ENCODE measurements around the gene GABRD.

Gene GABRD

DNA sequence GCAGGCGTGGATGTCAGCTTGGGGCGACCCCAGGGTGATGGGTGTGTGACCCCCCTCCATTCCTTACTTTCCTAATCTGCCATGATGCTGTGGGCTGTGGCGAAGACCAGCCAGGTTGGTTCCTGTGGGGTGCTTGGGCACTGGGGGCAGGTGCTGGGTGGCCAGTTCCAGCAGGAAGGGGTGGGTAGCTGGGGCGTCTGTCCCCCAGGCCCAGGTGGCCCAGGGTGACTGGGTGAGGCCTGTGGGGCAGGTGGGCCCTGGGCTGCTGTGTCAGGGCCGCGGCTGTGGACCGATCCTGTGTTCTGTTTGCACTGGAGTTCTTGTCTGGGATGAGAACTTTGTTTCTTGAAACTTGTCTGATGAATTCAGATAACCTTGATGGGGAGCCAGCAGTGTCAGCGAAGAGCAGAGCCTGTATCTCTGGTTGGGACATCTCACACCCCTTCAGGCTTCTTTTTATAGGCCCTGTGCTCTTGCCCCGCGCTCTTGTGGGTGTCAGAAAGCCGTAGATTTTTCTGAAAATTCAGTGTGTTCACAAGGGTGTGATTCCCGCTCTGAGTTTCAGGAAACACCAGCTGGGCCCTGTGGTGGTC is 34.7 kb downstream of the GABRD start:
- DNase-seq (ENCODE audit: low spot score) = no peak

DNA sequence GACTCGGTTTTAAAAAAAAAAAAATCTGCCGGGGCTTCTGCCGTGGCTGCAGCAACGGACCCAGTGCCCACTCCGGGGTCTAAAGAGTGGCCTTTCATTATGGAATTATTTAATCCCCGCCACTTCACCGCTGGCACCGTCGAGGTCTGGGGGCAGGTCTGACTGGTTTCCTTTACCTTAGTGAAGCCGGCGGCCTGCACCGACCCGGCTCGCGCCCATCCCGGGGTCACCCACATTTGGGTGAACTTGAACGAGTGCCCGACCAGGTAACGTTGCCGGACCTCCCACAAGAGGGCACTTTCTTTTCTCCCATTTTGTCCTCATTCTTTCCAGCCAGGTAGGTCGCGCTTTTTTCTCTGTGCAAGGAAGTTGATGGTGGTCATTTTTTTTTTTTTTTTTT is 35.4 kb downstream of the GABRD start:
- DNase-seq (ENCODE audit: low spot score) = no peak

DNA sequence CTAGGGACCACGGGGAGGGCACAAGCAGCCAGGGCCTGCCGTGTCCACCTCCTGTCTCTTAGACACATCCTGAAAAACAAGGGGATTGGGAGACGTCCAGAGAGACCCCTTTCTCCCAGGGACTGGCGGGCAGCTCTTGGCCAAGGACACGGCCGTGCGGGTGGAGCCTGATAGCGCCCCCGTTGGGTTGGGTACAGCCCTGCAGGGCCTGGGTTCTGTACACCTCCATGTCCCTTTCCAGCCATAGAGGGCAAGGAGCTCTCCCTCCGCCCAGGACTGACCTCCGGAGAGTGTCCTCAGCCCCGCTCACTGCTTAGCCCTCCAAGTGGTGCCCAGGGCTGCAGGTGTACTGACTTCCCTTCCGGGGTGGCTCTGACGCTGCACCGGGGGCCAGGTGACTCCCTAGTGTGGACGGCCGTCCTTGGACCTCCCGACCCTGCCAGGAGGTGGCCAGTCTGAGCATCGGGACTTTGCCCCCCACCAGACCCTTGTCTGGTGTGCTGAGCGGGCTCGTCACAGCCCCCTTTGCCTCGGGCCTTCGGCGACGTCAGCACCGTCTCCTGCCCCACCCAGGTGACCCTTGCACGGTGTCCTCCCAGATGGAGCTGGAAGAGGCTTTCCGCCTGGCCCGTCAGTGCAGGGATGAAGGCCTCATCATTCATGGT is 36.9 kb downstream of the GABRD start:
- no peak for DNase-seq (ENCODE audit: low spot score)

DNA sequence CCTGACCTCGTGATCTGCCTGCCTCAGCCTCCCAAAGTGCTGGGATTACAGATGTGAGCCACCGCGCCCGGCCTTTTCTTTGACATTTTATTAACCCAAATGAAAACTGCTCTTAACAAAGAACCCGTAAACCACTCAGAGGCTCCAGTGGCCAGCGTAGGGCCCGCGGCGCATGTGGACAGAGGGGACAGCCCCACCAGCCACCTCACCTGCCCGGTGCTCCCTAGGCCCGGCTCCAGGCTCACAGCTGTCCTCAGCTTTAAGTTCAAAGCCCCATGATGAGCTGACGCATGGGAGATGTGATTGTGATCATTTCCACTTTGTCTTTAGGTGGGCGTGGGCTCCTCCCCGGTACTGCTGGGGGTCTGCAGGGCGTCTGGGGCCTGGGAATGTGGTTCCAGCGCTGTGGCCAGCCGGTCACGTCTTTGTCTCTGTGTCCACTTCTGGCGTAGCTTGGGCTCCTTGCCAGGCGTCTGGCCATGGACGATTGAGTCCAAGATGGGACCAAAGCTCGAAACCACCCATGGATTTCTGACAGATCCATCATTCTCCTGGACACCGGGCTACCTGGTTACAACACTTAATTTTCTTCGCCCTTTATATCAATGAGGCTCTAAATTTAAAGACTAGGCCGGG is 37.9 kb downstream of the GABRD start:
- DNase-seq (ENCODE audit: low spot score) = no peak

DNA sequence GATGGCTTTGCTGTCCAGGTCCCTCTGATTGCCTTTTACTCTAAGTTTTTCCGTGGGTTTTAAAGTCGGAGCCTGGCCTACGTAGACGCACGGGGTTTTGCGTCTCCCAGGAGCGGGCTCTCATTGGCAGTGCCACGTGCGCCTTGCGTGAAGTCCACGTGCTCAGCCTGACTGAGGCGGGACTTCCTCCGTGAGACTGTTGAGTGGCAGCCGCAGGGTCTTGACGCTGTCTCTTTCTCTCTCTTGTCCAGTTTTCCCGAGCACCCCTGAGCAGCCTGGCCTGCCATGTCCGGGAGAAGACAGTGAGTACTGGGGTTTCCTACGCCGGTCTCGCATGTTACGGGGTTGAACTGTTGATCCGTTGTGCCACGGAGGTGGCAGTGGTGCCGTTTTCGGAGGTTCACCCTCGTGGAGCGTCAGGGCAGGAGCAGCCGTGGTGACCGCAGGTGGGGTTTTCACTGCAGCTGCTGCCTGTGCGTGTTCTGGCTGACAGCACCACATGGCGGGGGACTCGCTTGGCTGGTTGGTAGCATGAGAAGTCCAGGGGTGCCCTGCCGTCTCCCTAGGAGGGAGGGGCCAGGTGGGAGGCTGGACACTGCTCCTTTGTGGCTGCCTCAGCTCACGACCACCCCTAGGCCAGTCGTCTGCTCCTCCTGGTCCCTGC is 40.3 kb downstream of the GABRD start:
- DNase-seq (ENCODE audit: low spot score) = no peak

DNA sequence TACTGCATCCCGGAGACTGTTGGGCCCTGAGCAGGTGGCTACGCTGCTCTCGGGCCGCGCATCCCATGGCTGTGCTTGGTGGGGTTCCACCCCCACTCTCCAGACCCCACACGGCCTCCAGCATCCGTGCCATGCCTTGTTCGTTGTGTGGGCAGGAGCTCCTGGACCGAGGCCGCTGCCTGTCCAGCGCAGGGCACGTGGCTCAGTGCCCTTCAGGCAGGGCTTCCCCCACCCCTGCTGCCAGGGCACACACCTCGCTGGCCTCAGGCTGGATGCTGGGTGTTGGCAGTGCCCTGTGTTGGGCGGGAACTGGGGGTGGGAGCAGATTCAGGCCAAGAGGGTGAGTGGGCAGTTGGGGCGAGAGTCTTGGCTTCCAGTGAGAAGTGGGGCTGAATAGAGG is 40.9 kb downstream of the GABRD start:
- no peak for DNase-seq (ENCODE audit: low spot score)

DNA sequence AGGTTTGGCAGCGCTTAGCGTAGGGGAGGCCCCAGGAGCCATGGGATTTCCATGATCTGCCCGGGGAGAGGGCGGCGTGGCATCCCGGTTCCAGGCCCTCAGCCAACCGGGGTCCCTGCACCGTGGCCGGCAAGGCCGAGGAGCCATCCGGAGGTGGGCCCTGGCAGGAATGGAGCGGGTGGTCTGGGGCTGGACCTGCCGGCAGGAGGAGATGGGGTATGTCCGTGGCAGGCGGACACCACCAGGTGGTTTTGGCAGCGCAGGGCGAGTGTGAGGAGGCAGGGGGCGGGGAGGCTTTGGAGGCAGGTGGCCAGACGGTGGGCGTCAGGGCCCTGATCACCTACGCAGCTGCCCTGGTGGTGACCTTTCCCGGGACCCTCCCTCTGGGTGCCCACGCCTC is 41.4 kb downstream of the GABRD start:
- DNase-seq (ENCODE audit: low spot score) = no peak

DNA sequence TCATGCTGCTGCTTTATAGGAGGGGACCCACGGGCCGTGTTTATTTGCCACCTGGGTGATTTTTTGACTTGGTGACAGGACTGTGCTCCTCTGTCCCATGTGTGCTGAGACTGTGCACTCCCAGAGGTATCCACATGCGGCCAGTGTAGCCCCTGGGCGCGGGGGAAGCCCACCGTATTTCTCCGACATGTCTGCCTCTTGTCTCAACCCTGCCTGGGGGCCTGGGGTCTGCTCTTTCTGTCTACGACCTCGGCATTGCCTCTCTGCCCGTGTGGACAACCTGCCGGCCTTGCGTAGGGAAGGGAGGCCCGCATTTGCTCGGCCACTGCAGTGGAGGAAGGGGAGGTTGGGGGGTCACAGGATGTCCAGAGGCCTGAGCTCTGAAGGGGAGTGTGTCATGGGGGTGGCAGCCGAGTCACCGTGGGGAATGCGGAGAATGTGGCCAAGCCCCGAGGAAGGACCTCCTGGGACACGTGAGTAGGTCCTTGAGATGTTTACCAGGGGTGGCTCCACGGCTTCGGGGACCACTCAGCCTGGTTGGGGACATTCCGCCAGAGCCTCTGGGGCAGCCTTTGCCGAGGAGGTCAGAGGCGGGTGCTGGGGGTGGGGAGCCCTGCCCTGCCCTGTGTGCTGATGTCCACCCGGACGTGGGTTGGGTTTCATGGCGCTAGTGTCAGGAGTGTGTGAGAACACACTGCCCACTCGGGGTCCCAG is 42.1 kb downstream of the GABRD start:
- no peak for DNase-seq (ENCODE audit: low spot score)

DNA sequence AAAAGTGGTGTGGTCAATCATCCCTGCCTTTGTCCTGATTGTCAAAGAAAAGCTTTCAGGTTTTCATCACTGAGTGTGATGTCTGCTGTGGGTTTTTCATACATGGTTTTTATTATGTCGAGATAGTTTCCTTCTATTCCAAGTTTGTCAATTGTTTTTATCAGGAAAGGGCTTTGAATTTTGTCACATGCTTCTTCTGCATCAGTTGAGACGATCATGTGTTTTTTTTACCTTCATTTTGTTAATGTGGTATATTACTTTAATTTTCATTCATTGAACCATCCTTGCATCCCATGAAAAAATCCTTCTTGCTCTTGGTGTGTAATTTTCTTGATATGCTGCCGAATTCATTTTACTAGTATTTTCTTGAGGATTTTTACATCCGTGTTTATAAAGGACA is 46.6 kb downstream of the GABRD start:
- DNase-seq (ENCODE audit: low spot score) = no peak

DNA sequence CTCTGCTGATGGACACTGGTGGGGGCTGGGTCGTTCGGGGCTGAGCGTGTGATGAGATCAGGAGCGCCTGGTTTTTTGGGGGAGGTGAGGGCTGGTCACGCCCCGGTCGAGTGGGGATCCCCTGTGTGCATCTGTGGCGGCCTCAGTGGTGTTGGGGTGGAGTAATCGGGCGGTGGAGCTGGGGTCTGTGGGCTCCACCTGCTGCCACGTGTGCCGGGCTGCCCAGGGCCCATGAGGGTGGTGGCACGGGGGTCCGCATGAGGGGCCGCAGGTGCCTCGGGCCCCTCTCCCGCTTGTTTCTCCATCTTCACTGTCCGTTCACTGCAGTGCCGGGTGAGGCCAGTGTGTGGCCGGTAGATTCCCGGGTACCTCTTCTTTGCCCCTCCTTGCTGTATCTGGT is 48.2 kb downstream of the GABRD start:
- DNase-seq (ENCODE audit: low spot score) = no peak

DNA sequence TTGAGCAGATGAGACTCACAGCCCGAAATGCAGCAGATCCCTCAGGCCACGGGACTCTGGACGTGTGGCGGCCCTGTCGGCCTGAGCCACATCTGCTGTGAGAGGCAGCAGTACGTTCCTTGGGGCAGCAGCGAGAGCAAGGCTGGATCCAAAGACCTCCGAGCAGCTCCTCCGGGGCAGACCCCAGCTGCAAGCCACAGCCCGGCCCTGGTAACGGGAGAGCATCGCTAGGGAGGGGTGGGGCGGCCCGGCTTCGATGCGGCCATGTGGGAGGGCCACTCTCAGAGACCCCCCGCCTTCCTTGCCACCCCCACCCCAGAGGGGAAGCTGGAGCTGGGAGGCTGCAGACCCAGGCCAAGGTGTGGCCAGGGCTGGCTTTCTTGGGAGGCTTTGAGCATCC is 48.8 kb downstream of the GABRD start:
- no peak for DNase-seq (ENCODE audit: low spot score)

DNA sequence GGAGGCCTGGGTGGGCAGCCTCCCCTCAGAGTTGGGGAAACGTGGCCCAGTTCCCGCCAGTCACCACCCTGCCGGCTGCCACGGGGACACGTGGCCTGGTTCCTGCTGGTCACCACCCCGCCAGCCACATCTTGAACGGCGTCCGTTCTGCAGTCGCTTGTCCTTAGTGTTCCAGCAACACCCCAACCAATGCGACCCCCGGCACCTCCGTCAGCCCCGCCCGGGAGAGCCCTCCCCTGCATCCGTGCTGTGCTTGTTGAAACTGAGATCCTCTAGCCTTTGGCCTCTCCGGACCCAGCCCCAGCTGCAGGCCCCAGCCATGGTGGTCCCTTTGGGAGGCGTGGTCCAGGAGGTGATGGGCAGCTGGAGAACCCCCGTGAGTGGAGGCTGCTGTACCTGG is 49.8 kb downstream of the GABRD start:
- DNase-seq (ENCODE audit: low spot score) = no peak

DNA sequence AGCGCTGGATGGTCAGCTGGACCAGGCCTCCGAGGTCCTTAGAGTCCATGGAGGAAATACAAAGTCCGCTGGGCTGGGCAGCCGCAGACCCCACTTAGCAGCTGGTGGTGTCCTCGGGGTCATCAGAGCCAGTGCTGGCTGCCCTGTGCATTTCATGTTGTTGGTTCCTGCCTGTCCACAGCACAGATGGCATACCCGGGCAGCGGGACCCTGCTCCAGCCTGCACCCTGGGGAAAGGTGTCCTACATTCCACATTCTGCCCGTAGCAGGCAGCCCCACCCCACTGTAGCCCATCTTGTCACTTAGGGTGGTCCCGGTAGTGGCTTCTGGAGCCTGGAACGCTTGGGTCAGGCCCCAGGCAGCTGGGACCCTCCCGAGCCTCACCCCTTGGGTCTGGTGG is 50.9 kb downstream of the GABRD start:
- no peak for DNase-seq (ENCODE audit: low spot score)

DNA sequence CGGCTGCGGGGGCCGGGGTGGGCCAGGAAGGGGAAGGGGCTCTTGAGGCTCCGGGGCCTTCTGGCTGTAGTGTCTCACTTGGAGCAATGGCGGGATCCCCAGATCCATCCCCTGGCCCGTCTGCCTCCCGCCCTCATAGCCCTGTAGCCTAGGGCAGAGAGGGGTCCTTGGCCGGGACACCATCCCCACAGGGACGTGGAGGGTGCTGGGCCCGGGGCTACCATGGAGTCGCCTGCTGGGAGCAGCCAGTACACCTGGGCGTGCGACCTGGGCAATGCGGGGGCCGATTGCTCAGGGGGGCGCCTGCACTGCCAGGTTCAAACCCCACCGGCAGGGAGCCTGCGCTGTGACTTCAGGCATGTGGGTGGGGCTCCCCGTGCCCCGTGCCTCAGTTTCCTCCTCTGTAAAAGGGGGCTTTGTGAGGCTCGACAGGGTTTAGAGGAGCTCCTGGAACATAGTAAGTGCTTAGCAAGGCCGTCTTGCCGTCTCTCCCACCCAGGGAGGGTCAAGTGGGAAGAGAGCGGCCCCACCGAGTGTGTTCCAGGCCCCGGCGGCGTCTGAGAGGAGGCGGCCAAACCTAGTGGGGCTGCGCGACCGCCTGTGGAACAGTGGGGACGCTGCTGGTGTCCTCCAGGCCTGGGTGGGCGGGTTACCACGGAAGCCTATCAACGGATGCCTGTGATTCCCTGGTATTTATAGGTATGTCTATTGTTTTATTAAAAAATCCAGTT is 51.8 kb downstream of the GABRD start:
- no peak for DNase-seq (ENCODE audit: low spot score)

DNA sequence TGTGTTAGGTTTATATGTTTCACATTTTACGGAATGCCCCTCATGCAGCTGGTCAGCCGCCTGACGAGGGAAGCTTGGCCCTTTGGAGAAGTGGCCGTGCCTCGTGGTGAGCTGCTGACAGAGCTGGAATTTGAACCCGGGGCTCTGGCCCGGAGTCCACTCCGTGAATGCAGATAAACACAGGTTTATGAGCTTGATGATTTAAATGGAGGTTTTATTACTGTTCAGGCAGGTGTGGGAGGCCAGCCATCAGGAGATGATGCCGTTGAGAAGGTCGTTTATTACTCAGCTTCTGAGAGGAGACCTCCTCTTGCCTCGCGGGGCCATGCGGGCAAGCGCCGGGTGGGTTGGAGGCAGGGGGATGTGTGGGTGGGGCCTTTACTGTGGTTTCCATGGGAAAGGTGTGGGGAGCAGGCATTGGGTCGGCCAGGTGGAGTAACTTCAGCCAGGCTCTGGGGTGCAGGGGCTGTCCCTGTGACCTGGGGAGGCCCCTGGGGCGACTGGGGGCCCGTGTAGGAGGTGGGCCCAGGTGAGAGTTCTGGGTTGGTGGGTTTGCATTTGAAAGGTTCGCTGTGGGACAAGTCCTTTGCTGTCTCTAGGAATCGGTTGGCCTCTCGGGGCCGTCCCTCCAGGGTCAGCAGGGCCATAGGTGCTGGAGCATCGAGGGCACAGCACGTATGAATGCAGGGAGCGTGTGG is 53.1 kb downstream of the GABRD start:
- no peak for DNase-seq (ENCODE audit: low spot score)

DNA sequence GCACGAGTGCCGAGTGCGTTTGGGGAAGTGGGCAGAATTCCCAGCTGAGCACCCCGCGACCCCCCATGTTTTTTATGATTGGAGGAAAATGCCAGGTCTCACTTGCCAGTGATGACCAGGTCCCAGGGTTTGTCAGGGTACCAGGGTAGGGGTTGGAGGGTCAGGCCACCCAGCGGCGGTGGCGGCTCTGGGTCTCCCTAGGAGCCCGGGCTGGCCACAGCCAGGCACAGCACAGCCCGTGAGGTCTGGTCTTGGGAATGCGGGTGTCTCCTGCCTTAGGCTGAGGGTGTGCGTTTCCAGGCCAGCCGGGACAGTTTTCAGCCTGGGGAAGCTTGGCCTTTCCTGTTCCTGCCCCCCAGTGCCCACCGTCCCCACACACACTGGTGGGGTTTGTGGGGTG is 53.7 kb downstream of the GABRD start:
- DNase-seq (ENCODE audit: low spot score) = no peak

DNA sequence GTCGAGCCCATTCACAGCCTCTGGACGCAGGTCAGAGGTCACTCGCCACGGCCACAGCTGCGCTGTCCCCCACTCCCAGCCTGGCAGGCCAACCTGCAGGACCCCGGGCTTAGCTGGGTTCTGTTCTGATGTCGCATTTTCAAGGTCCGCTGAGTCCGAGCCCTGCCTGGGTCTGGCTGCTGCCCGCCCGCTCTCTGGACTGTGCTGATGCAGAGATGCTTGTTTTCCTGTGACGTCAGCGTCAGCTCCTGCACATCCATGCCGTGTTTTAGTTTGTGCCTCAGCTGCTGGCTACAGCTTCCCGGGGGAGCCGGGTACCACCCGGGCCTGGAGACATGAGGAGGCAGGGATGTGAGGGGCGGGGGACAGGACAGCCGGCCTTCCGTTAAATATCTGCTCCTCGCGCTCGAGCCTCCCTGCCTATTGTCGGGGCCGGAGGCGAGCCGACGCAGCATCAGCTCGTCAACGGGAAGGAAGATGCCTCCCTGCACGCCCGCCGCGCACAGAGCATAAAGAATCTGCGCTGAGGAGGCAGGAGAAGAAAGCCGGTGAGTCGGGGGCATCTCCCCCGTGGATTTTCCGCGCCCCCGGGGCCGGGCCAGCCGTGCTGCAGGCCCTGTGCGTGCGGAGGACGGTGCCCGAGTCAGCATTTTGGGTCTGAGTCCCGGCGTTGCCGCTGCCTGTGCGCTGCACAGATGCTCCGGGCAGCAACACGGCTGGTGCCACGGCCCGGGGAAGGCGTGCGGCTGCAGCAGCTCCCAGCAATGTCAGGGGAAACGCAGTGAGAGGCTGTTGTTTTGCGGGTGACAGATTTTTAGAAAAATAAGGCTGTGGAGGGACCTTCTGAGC is 54.5 kb downstream of the GABRD start:
- peak; percentile 71 for DNase-seq (ENCODE audit: low spot score)

DNA sequence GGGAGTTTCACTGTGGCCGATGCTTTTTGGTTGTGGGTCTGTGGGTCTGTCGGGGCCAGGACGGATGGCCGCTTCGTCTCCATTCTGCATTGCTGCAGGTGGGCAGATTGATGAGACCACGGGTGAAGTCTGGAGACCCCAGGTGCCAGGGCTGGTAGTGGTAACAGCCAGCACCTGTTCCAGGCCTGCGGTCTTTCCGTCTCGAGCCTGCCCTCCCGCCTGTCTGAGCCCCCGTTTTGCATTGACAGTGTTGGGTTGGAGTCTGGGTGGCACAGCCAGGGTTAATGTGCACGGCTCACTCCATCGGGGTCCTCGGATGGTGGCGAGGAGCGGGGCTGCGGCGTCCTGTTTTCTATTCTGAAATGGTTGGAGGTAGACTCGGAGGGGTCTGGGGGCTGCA is 55.3 kb downstream of the GABRD start:
- DNase-seq (ENCODE audit: low spot score) = no peak

DNA sequence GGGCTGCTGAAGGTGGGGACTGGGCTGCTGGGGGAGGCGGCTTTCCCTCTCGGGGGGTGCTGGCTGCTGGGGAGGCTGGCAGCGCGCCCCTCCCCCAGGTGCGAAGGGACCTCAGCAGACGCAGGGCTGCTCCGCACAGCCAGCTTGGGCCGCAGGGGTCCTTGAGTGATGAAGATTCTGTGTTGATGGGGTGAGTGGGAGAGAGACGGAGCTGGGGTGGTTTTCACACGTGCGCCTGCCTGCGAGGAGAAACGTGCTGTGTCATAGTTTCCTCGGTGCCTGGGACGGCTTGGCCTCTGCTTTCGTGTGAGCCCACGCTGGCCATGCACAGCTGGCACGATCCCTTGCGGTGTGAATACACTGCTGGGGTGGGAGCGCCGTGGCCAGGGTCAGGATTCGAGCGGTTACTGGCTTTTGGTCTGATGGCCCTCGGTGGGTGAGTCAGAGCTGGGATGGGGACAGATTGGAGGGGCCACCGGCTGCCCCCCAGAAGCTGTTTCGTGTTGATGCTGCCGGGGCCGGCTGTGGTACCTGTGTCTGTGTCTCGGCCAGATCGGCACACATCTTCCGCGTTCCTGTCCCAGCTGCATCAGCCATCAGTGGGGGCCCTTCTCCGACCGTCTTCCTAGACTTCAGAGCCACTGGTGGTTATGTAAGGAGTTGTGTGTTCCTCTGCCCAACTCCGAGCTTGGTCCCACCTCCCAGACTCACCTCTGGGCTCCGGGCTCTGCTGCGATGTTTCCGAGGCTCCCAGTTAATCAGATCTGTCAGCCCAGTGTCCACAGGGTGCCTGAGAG is 56.0 kb downstream of the GABRD start:
- no peak for DNase-seq (ENCODE audit: low spot score)

DNA sequence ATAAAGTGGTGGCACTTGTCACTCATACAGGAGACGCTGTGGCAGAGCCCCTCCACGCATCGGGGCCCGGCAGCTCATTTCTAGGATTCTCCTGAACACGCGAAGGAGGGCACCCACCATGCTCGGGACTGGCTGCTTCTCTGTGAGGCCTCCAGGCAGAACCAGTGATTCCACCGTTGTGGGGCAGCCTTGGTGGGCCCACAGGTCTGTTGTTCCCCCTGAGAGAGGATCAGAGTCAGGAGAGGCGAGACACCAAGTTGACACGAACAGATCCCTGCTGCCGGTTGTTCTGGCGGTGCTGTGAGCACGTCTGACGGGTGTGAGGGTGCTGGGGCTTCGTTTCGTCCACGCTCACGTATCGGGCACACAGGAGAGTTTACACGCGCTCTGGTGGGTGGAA is 57.7 kb downstream of the GABRD start:
- DNase-seq (ENCODE audit: low spot score) = no peak

All from D341Med (cell line).